Effector memory CD8-positive, alpha-beta T cell (primary cell): ENCODE results near the gene WFDC5.

ENCODE experiments used
- ATAC-seq: fragments of 150-1000 bp; cut with Tn5 transposase; replicated peaks from 2 replicates; pipeline ENCODE4 v1.10.0; 2021; ENCODE audit warnings: mild to moderate bottlenecking, moderate library complexity
- DNase-seq, 3 experiments: peaks; one replicate each; pipeline ENCODE4 v3.0.0; 2021
- H3K27ac Mint-ChIP-seq, 2 donors: one replicate each; pipeline ENCODE4 v1.8.0; 2022; ENCODE audit warnings: mild to moderate bottlenecking in 2 of 2, mixed read lengths in 2 of 2, moderate library complexity in 2 of 2
- H3K27me3 Mint-ChIP-seq, 2 donors: one replicate each; pipeline ENCODE4 v1.8.0; 2022; ENCODE audit warnings: mixed read lengths in 2 of 2
- H3K36me3 Mint-ChIP-seq: one replicate; pipeline ENCODE4 v1.8.0; 2022; ENCODE audit warnings: mild to moderate bottlenecking, moderate library complexity, mixed read lengths; ENCODE audit not compliant: insufficient read depth
- H3K4me1 Mint-ChIP-seq, 2 donors: one replicate each; pipeline ENCODE4 v1.8.0; 2022; ENCODE audit warnings: low read depth in 2 of 2, mixed read lengths in 2 of 2
- H3K4me3 Mint-ChIP-seq, 2 donors: one replicate each; pipeline ENCODE4 v1.8.0; 2022; ENCODE audit warnings: mild to moderate bottlenecking in 2 of 2, mixed read lengths in 2 of 2, moderate library complexity in 2 of 2
- H3K9me3 Mint-ChIP-seq, 2 donors: one replicate each; pipeline ENCODE4 v1.8.0; 2022; ENCODE audit warnings: mixed read lengths in 2 of 2

The WFDC5 gene

DNA sequence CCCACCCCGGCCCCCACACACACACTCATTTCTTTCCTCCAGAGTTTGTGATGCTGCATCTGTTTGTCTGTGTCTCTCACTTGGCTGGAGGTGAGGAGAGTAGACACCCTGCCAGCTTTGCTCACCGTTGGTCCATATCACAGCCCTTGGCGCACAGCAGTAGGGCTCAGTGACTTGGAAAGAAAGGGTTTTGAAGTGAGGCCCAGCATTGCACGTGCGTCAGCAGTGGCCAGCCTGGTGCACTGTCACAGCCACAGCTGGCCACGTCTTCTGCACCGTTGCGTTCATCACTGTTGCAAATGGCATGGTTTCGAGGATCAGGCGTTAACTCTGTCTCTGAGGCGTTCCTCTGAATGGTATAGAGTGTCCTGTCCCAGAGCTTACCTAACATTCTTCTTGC lies 3.7 kb downstream of the WFDC5 start:
- Mint-ChIP-seq H3K4me1 (peaks cover 0 to 9% of the 10 kb centered on the region in 2 donors), H3K9me3 (no peaks in the 10 kb centered on the region), H3K4me3 (no peak overlapping the region), H3K36me3 (no peaks in the 10 kb centered on the region), H3K27me3 (peaks cover 13 to 43% of the 10 kb centered on the region in 2 donors), H3K27ac (no peak overlapping the region)
- ATAC-seq (no peak), DNase-seq (no peak)

DNA sequence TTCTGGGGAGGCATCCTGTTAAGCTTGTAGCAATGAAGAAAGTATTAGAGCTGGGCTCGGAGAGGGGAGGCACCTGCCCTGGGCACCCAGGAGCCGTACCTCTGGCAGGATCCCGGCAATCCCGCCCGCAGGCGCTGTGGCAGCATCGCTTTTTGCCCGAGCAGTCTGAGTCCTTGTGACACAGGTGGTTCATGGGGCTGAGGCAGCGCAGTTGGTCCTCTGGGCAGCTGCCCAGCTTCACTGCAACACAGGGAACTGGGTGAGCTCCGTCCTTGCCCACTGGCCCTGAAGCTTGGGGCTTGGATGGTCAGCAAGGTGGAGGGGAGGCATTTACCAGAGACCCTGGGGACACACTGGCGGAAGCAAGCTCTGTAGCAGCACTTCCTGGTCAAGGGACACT lies 4.7 kb downstream of the WFDC5 start:
- H3K36me3 Mint-ChIP-seq = no peaks in the 10 kb centered on the region
- no peak overlapping the region for H3K27ac Mint-ChIP-seq
- H3K4me1 Mint-ChIP-seq = peaks cover 0 to 9% of the 10 kb centered on the region in 2 donors
- ATAC-seq (no peak), DNase-seq (no peak)
- peaks cover 13 to 41% of the 10 kb centered on the region in 2 donors for H3K27me3 Mint-ChIP-seq
- no peaks in the 10 kb centered on the region for H3K9me3 Mint-ChIP-seq
- no peak overlapping the region for H3K4me3 Mint-ChIP-seq

- peaks cover 11 to 41% of the 10 kb centered on the region in 2 donors for H3K27me3 Mint-ChIP-seq
Measured at GRCh38 chr20:45109634-45110033, 5.3 kb downstream of the WFDC5 start.

GRCh38 chr20:45105317-45105716 lies 9.7 kb downstream of the WFDC5 start:
- ATAC-seq (no peak), DNase-seq (no peak)
- H3K9me3 Mint-ChIP-seq = no peaks in the 10 kb centered on the region
- H3K27ac Mint-ChIP-seq = no peak overlapping the region
- no peaks in the 10 kb centered on the region for H3K36me3 Mint-ChIP-seq
- H3K4me1 Mint-ChIP-seq = peaks cover 3% of the 10 kb centered on the region in 2 donors
- H3K27me3 Mint-ChIP-seq = peaks cover 24 to 58% of the 10 kb centered on the region in 2 donors
- H3K4me3 Mint-ChIP-seq = no peak overlapping the region

More at GRCh38 chr20:45109634-45110033, 5.3 kb downstream of the WFDC5 start:
- ATAC-seq (no peak), DNase-seq (no peak)
- H3K9me3 Mint-ChIP-seq = no peaks in the 10 kb centered on the region
- H3K36me3 Mint-ChIP-seq = no peaks in the 10 kb centered on the region
- peaks cover 0 to 3% of the 10 kb centered on the region in 2 donors for H3K4me1 Mint-ChIP-seq
- no peak overlapping the region for H3K4me3 Mint-ChIP-seq
- H3K27ac Mint-ChIP-seq = no peak overlapping the region

GRCh38 chr20:45104786-45105185 lies 10.2 kb downstream of the WFDC5 start:
- Mint-ChIP-seq H3K9me3 (no peaks in the 10 kb centered on the region), H3K36me3 (no peaks in the 10 kb centered on the region), H3K4me3 (no peak overlapping the region), H3K27ac (no peak overlapping the region), H3K4me1 (peaks cover 3 to 4% of the 10 kb centered on the region in 2 donors), H3K27me3 (peaks cover 30 to 60% of the 10 kb centered on the region in 2 donors)
- DNase-seq = no peak
- no peak for ATAC-seq

DNA sequence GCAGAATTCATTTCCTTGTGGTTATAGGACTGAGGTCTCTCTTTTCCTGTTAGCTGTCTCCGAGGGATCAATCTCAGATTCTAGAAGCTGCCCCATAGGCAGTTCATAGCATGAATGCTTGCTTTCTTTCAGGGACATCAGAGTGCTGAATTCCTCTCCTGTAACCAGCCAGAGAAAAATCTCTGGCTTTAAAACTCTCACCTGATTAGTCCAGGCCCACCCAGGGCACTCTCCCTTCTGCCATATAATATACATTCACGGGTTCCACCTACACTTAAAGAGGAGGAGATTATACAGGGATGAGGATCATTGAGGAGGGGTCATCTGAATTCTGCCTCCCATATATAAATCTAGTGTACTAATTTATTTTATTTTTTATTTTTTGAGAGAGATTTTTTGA lies 11.9 kb downstream of the WFDC5 start:
- Mint-ChIP-seq H3K9me3 (no peaks in the 10 kb centered on the region), H3K27ac (no peak overlapping the region), H3K36me3 (peaks cover 3% of the 10 kb centered on the region), H3K4me1 (peaks cover 3 to 8% of the 10 kb centered on the region in 2 donors), H3K4me3 (no peak overlapping the region), H3K27me3 (peaks cover 41 to 64% of the 10 kb centered on the region in 2 donors)
- no peak for DNase-seq
- no peak for ATAC-seq

- ATAC-seq (no peak), DNase-seq (no peak)
- Mint-ChIP-seq H3K27ac (no peak overlapping the region), H3K4me1 (peaks cover 3 to 12% of the 10 kb centered on the region in 2 donors), H3K27me3 (peaks cover 42 to 72% of the 10 kb centered on the region in 2 donors), H3K9me3 (no peaks in the 10 kb centered on the region), H3K36me3 (peaks cover 3% of the 10 kb centered on the region), H3K4me3 (no peak overlapping the region)
Measured at GRCh38 chr20:45101333-45101850, 13.6 kb downstream of the WFDC5 start.

- H3K36me3 Mint-ChIP-seq = peaks cover 3% of the 10 kb centered on the region
- ATAC-seq = no peak
- no peaks in the 10 kb centered on the region for H3K9me3 Mint-ChIP-seq
- peaks cover 3 to 12% of the 10 kb centered on the region in 2 donors for H3K4me1 Mint-ChIP-seq
- H3K27ac Mint-ChIP-seq = no peak within 1 kb of the TSS
- DNase-seq = no peak
- H3K27me3 Mint-ChIP-seq = peaks cover 43 to 72% of the 10 kb centered on the region in 2 donors
- H3K4me3 Mint-ChIP-seq = no peak within 1 kb of the TSS
Measured at GRCh38 chr20:45100563-45101245, 14.3 kb downstream of the WFDC5 start, which contains the start of gene KCNS1. Gene KCNS1 (minus strand): TSS chr20:45101127. CDS start chr20:45099236, 1,891 bp downstream.

DNA sequence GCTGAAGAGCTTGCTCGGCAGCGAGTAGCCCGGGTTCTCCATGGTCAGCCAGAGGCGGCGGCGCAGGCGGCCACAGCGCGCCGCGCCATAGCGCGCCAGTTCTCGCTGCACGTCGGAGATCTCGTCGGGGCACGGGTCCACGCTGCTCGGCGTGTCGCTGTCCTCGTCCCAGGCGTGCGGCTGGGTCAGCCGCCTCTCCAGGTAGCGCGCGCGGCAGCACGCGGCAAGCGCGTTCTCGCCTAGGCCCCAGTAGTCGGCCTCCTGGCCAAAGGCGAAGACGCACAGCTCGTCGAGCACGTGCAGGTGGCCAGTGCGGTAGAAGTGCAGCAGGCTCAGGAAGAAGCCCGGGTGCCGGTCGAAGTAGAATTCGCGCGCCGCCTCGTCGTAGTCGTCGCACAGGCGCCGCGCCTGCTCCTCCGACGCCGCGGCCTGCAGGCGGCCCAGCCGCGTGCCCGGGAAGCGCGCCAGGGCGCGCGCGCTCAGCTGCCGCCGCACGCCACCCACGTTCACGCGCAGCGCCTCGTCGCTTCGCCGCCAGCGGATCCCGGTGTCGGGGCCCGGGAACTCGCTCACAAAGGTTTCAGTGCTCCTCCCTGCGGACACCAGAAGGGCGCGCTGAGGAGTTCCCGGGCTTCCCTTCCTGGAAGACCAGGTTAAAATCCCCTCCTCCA lies 16.7 kb downstream of the WFDC5 start:
- Mint-ChIP-seq H3K27me3 (peaks cover 43 to 58% of the 10 kb centered on the region in 2 donors), H3K27ac (no peak overlapping the region), H3K4me1 (peaks cover 3 to 12% of the 10 kb centered on the region in 2 donors), H3K36me3 (peaks cover 3% of the 10 kb centered on the region), H3K4me3 (peak overlapping the region in 1 of 2 donors; percentile 69), H3K9me3 (no peaks in the 10 kb centered on the region)
- ATAC-seq (peak; percentile 31), DNase-seq (peak in 1 of 3 experiments; percentile 5)

- Mint-ChIP-seq H3K9me3 (no peaks in the 10 kb centered on the region), H3K4me3 (peak overlapping the region; percentile 54 to 69), H3K27me3 (peaks cover 42 to 52% of the 10 kb centered on the region in 2 donors), H3K36me3 (peaks cover 3% of the 10 kb centered on the region), H3K4me1 (peaks cover 3 to 12% of the 10 kb centered on the region in 2 donors), H3K27ac (no peak overlapping the region)
- DNase-seq (peak in 2 of 3 experiments; percentile 21 to 22), ATAC-seq (peak; percentile 69)
Measured at GRCh38 chr20:45097485-45098102, 17.4 kb downstream of the WFDC5 start.

DNA sequence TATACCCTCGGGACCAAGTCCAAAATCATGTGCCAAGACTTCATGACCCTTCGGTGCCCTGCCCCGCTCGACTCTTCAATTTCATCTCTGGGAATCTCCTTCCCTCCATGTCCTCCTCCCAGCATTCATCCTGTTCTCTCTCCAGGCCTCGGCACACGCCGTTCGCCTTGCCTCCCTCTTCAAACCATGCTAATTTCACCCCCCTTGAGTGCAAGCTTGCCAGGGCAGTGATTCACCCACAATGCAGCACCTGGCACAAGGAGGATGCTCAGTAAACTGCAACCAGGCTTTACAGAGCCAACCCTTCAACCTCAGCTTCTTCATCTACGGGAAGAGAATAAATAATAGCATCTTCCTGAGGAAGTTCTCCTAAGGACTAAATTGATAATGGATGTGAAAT lies 18.2 kb downstream of the WFDC5 start:
- Mint-ChIP-seq H3K27ac (no peak overlapping the region), H3K9me3 (no peaks in the 10 kb centered on the region), H3K4me3 (no peak overlapping the region), H3K4me1 (peaks cover 3 to 12% of the 10 kb centered on the region in 2 donors), H3K36me3 (peaks cover 3% of the 10 kb centered on the region), H3K27me3 (peaks cover 36 to 46% of the 10 kb centered on the region in 2 donors)
- ATAC-seq = no peak
- DNase-seq = no peak

DNA sequence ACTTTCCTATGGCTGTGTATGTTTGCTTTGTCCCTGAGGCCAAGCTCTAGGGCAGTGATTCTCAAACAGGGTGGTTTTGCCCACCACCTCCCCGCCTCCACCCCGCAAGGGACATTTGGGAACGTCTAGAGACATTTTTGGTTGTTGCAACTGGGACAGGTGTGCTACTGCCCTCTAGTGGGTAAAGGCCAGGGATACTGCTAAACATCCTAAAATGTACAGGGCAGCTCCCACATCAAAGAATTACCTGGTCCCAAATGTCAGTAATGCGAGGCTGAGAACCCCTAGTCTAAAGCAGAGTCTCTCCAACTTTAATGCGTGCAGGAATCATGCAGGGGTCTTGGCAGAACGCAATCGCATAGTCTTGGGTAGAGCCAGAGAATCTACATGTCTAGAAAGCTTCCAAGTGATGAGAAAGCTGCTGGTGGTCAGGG lies 19.2 kb downstream of the WFDC5 start:
- H3K9me3 Mint-ChIP-seq = no peaks in the 10 kb centered on the region

DNA sequence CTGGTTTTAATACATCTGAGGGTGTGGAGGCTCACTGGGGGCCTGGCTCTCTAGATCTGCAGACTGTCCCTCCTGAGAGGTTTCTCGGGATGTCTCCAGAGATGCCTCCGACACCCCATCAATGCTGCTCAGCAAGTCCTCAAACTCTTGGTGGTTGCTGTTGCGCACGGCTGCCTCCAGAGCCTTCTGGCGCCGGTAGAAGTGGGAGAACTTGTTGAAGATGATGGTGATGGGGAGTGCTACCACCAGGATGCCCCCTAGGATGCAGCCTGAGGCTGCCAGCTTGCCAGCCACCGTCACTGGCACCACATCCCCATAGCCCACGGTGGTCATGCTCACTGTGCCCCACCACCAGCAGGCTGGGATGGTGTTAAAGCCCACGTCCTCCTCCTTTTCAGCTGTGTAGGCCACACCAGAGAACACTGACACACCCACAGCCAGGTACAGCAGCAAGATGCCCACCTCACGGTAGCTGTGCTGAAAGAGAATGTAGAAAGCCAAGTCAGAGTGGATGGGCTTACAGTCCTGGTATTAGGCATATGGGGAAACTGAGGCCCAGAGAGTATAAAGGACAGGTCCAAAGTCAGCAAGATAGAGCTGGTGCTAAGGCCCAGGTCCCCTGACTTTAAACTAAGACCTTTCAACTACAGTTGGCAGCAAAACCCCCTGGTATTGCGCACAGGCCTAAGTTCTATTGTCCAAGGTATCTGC lies 20.0 kb downstream of the WFDC5 start:
- no peak for DNase-seq
- Mint-ChIP-seq H3K4me3 (no peak overlapping the region), H3K27me3 (peaks cover 22 to 31% of the 10 kb centered on the region in 2 donors), H3K4me1 (peaks cover 0 to 10% of the 10 kb centered on the region in 2 donors), H3K36me3 (peaks cover 7% of the 10 kb centered on the region), H3K27ac (no peak overlapping the region), H3K9me3 (no peaks in the 10 kb centered on the region)
- no peak for ATAC-seq

More for the DNA sequence above, 19.2 kb downstream of the WFDC5 start:
- Mint-ChIP-seq H3K27me3 (peaks cover 30 to 40% of the 10 kb centered on the region in 2 donors), H3K4me1 (peaks cover 0 to 10% of the 10 kb centered on the region in 2 donors), H3K36me3 (peaks cover 7% of the 10 kb centered on the region), H3K4me3 (no peak overlapping the region), H3K27ac (no peak overlapping the region)
- DNase-seq (peak; percentile 47 to 52 (median 49)), ATAC-seq (peak; percentile 69)
